Ascending aorta (tissue), 2 donors: ENCODE data around the gene DPRX. TPM values are rescaled to one million over a fixed set of nuclear protein-coding genes. Genes with fewer than 3 reads are reported as not detected.

ENCODE experiments used
- DNase-seq, 2 donors: peaks; one replicate each; pipeline ENCODE4 v3.0.0-alpha.2; 2019; ENCODE audit warnings: low spot score in 2 of 2
- H3K27ac ChIP-seq, 2 donors: fragments of 200-600 bp; sonication (generic); one replicate each; pipeline ENCODE4 v1.5.1; 2016 to 2017; ENCODE audit warnings: mild to moderate bottlenecking in 1 of 2
- H3K27me3 ChIP-seq: fragments of 200-600 bp; sonication (generic); one replicate; pipeline ENCODE4 v1.5.1; 2017
- H3K36me3 ChIP-seq, 2 donors: fragments of 200-600 bp; sonication (generic); one replicate each; pipeline ENCODE4 v1.5.1; 2016
- H3K4me1 ChIP-seq, 2 donors: fragments of 200-600 bp; sonication (generic); one replicate each; pipeline ENCODE4 v1.5.1; 2016 to 2017; ENCODE audit warnings: mild to moderate bottlenecking in 1 of 2
- H3K4me3 ChIP-seq, 2 donors: fragments of 200-600 bp; sonication (generic); one replicate each; pipeline ENCODE4 v1.5.1; 2016 to 2017; ENCODE audit warnings: mild to moderate bottlenecking in 1 of 2
- H3K9me3 ChIP-seq, 2 donors: fragments of 200-600 bp; sonication (generic); one replicate each; pipeline ENCODE4 v1.5.1; 2016
- CTCF ChIP-seq, 3 experiments: fragments of 200-600 bp in 2 of 3; fragments of 450-650 bp in 1 of 3; sonication (generic) in 2 of 3; IDR thresholded peaks; one replicate each; pipeline ENCODE4 v1.5.1; 2016 to 2019; ENCODE audit warnings: antibody characterized with exemption in 3 of 3, mild to moderate bottlenecking in 1 of 3, moderate library complexity in 1 of 3
- intact Hi-C: fragments of 100-400 bp; cut with DNase I; formaldehyde crosslinking; loops from one replicate; pipeline ENCODE4 v1.15.1; 2023
- total RNA-seq: library from RNA; depleted of rRNA; stranded (reverse); fragments of >200 nt; gene quantifications from one replicate; pipeline ENCODE4 v1.1.0, GENCODE V29; 2016

Gene DPRX
- total RNA-seq, 1 donor from 2014 or later = not detected

DNA sequence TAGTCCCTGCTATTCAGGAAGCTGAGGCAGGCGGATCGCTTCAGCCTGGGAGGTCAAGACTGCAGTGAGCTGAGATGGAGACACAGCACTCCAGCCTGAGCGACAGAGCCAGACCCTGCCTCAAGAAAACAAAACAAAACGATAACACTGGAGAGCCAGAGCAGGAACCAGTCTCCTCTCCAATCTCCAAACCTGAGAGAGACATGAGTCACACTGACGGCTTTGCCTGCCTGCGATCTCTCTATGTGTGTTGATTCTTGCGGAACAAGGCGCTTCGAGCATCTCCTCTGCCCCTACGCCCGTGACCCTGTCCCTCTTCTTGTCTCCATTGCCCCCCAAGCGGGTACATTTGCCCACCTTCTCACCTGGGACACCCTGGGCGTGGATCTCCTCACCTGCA lies 15.6 kb downstream of the DPRX start:
- Histone ChIP-seq H3K36me3 (no peaks in the 10 kb centered on the region), H3K4me3 (no peak overlapping the region), H3K27ac (no peak overlapping the region), H3K27me3 (no peaks in the 10 kb centered on the region), H3K9me3 (peaks cover 13 to 19% of the 10 kb centered on the region in 2 donors), H3K4me1 (no peaks in the 10 kb centered on the region)
- no peak for DNase-seq
- intact Hi-C loops = no loop called here
- TF ChIP-seq CTCF (IDR thresholded peaks at IDR 0.05) = no peak

- intact Hi-C loops = no loop called here
- TF ChIP-seq CTCF (IDR thresholded peaks at IDR 0.05) = no peak
- Histone ChIP-seq H3K27me3 (no peaks in the 10 kb centered on the region), H3K27ac (no peak overlapping the region), H3K9me3 (peaks cover 13 to 19% of the 10 kb centered on the region in 2 donors), H3K4me1 (no peaks in the 10 kb centered on the region), H3K36me3 (no peaks in the 10 kb centered on the region), H3K4me3 (no peak overlapping the region)
- DNase-seq = no peak
These were observed 16.0 kb downstream of the DPRX start for GRCh38 chr19:53647792-53648191.

GRCh38 chr19:53649746-53650593 lies 18.2 kb downstream of the DPRX start:
- Histone ChIP-seq H3K27ac (no peak overlapping the region), H3K9me3 (peaks cover 13 to 19% of the 10 kb centered on the region in 2 donors), H3K4me3 (no peak overlapping the region), H3K27me3 (no peaks in the 10 kb centered on the region), H3K36me3 (no peaks in the 10 kb centered on the region), H3K4me1 (no peaks in the 10 kb centered on the region)
- no peak for DNase-seq
- intact Hi-C loops = no loop called here
- TF ChIP-seq CTCF (IDR thresholded peaks at IDR 0.05) = no peak

DNA sequence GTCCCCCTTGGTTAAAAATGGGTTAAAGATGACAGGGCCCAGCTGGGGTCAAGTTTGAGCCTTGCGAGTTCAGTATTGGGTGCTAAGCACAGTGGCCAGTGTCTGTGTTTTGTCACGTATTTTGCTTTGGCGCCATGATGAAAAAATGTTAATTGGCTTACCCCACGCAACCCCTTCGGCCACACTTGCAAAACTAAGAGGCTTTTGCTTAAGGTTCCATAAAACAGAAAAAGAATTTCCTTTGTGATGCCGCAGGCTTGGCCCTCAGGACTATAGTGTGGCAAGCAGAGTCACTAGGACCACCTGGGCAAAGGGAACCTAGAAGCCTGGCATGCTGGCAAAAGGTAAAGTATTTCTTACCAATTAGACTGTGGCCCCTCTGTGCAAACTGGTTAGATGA lies 20.7 kb downstream of the DPRX start:
- H3K27me3 ChIP-seq = no peaks in the 10 kb centered on the region
- no peak for DNase-seq
- no peaks in the 10 kb centered on the region for H3K36me3 ChIP-seq
- H3K4me1 ChIP-seq = no peaks in the 10 kb centered on the region
- intact Hi-C loops = no loop called here
- H3K27ac ChIP-seq = no peak overlapping the region
- TF ChIP-seq CTCF (IDR thresholded peaks at IDR 0.05) = no peak
- no peak overlapping the region for H3K4me3 ChIP-seq
- peaks cover 13 to 19% of the 10 kb centered on the region in 2 donors for H3K9me3 ChIP-seq

GRCh38 chr19:53655042-53655665 lies 23.4 kb downstream of the DPRX start:
- intact Hi-C loops = no loop called here
- peaks cover 0 to 5% of the 10 kb centered on the region in 2 donors for H3K9me3 ChIP-seq
- no peak for DNase-seq
- H3K27ac ChIP-seq = no peak overlapping the region
- TF ChIP-seq CTCF (IDR thresholded peaks at IDR 0.05) = no peak
- H3K36me3 ChIP-seq = no peaks in the 10 kb centered on the region
- H3K27me3 ChIP-seq = no peaks in the 10 kb centered on the region
- no peaks in the 10 kb centered on the region for H3K4me1 ChIP-seq
- H3K4me3 ChIP-seq = no peak overlapping the region
